ENCODE results near the gene ZNF740. TPM values are rescaled to one million over a fixed set of nuclear protein-coding genes. Genes with fewer than 3 reads are reported as not detected.

ZNF740 gene
- total RNA-seq, 2 experiments from 2014 or later = 31.6 to 58.2 TPM

DNA sequence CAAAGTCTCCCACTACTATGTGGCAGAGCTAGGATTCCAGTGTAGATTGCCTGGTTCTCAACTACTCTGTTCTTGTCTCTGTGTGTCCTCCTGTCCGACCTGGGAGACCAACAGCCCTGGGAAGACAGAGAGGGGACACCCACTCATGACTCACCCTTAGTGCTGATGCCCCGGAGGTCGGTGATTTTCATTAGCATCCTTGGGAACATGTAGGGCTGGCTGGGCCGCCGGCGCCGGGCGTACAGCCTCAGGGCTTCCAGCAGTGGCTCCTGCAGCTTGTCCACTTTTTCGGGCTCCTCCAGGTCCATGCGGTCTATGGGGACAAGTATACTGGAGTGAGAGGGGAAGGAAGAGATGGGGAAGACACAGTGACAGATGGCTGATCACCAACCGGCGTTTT is 32.4 kb downstream of the ZNF740 start:
- POLR2A ChIA-PET = interaction anchor here (0.6 to 6.2 kb wide), 4 partner anchors 9 to 56 kb away, joined by 3 to 41 read pairs (median 3); partner anchors contain the start of gene ESPL1
- no peak for TF ChIP-seq EZH2phosphoT487 (IDR thresholded peaks at IDR 0.05; ENCODE audit: borderline replicate concordance, low read depth, low read length)
- TF ChIP-seq, protein P1, sequence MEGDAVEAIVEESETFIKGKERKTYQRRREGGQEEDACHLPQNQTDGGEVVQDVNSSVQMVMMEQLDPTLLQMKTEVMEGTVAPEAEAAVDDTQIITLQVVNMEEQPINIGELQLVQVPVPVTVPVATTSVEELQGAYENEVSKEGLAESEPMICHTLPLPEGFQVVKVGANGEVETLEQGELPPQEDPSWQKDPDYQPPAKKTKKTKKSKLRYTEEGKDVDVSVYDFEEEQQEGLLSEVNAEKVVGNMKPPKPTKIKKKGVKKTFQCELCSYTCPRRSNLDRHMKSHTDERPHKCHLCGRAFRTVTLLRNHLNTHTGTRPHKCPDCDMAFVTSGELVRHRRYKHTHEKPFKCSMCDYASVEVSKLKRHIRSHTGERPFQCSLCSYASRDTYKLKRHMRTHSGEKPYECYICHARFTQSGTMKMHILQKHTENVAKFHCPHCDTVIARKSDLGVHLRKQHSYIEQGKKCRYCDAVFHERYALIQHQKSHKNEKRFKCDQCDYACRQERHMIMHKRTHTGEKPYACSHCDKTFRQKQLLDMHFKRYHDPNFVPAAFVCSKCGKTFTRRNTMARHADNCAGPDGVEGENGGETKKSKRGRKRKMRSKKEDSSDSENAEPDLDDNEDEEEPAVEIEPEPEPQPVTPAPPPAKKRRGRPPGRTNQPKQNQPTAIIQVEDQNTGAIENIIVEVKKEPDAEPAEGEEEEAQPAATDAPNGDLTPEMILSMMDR (conservative IDR thresholded peaks at IDR 0.05; ENCODE audit: low read length) = no peak
- intact Hi-C loops (cut with micrococcal nuclease; ENCODE audit: unreplicated experiment) = loop anchor here (1.0 to 2.0 kb wide), 5 partner anchors 38 to 108 kb away; partner anchors contain the start of genes AAAS and ESPL1
- Histone ChIP-seq H4K20me1 (ENCODE audit: insufficient read depth, low read length) (no peaks in the 10 kb centered on the region), H2AFZ (ENCODE audit: low read length) (no peak overlapping the region), H3K27ac (ENCODE audit: low read depth, low read length, poor library complexity, severe bottlenecking) (no peak overlapping the region), H3K36me3 (ENCODE audit: insufficient read depth, low read length) (peaks cover 9% of the 10 kb centered on the region; the same call in 1 of the 2 replicates), H3K79me2 (ENCODE audit: insufficient read depth, low read depth, low read length) (no peaks in the 10 kb centered on the region), H3K9me3 (ENCODE audit: low read length) (no peaks in the 10 kb centered on the region), H3K4me2 (ENCODE audit: low read length) (no peak overlapping the region), H3K4me3 (ENCODE audit: low read depth, low read length, poor library complexity, severe bottlenecking) (no peak overlapping the region), H3K9me2 (ENCODE audit: insufficient read depth, low read length) (no peaks in the 10 kb centered on the region), H3K4me1 (ENCODE audit: insufficient read depth, low read length, poor library complexity, severe bottlenecking) (peaks cover 88% of the 10 kb centered on the region)
- no TSS peak for BruUV-seq (replicated peaks)
- no peak for DNase-seq (ENCODE audit: low spot score)
- CTCF ChIA-PET (ENCODE audit: unreplicated experiment) = interaction anchor here (0.8 to 6.0 kb wide), 5 partner anchors 12 to 108 kb away, joined by 3 to 80 read pairs (median 4); partner anchors contain the start of genes AAAS and ESPL1

DNA sequence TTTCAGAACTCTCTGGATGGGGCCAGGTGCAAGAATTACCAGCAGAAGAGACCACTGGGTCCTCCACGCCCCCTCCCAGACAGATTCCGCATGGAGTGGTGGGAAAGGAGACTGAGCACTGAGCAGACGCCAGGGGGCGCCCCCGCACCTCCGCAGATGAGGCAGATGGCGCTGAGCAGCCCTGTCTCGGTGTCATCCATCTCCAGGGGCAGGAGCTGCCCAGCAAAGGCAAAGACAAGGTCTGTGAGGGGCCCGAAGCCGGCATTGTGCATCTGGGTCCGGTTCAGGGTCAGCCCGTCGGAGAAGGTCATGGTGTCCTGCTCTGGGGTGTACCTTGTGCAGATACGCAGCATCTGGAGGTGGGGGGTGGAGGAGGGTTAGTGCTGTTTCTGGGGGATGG is 32.8 kb downstream of the ZNF740 start:
- H2AFZ ChIP-seq (ENCODE audit: low read length) = no peak overlapping the region
- DNase-seq (ENCODE audit: low spot score) = peak; percentile 86
- H3K4me2 ChIP-seq (ENCODE audit: low read length) = peak overlapping the region; percentile 96; the same call in 1 of the 2 replicates
- TF ChIP-seq, protein P1 (conservative IDR thresholded peaks at IDR 0.05; ENCODE audit: low read length) = peak; percentile 94
- no peak for TF ChIP-seq EZH2phosphoT487 (IDR thresholded peaks at IDR 0.05; ENCODE audit: borderline replicate concordance, low read depth, low read length)
- H3K9me3 ChIP-seq (ENCODE audit: low read length) = no peaks in the 10 kb centered on the region
- no peak overlapping the region for H3K27ac ChIP-seq (ENCODE audit: low read depth, low read length, poor library complexity, severe bottlenecking)
- ChIA-PET POLR2A (interaction anchor here (0.7 to 6.2 kb wide), 5 partner anchors 18 to 108 kb away, joined by 3 to 41 read pairs (median 4); partner anchors contain the start of genes AAAS and ESPL1), CTCF (ENCODE audit: unreplicated experiment) (interaction anchor here (0.8 to 6.0 kb wide), 7 partner anchors 32 to 108 kb away, joined by 3 to 80 read pairs (median 5); partner anchors contain the start of genes AAAS, ESPL1 and PFDN5)
- no peaks in the 10 kb centered on the region for H4K20me1 ChIP-seq (ENCODE audit: insufficient read depth, low read length)
- H3K79me2 ChIP-seq (ENCODE audit: insufficient read depth, low read depth, low read length) = no peaks in the 10 kb centered on the region
- peaks cover 9% of the 10 kb centered on the region; the same call in 1 of the 2 replicates for H3K36me3 ChIP-seq (ENCODE audit: insufficient read depth, low read length)
- H3K9me2 ChIP-seq (ENCODE audit: insufficient read depth, low read length) = no peaks in the 10 kb centered on the region
- peaks cover 87% of the 10 kb centered on the region for H3K4me1 ChIP-seq (ENCODE audit: insufficient read depth, low read length, poor library complexity, severe bottlenecking)
- BruUV-seq (replicated peaks) = no TSS peak
- H3K4me3 ChIP-seq (ENCODE audit: low read depth, low read length, poor library complexity, severe bottlenecking) = no peak overlapping the region
- intact Hi-C loops (cut with micrococcal nuclease; ENCODE audit: unreplicated experiment) = loop anchor here (1.0 to 2.0 kb wide), 5 partner anchors 37 to 107 kb away; partner anchors contain the start of genes AAAS and ESPL1

DNA sequence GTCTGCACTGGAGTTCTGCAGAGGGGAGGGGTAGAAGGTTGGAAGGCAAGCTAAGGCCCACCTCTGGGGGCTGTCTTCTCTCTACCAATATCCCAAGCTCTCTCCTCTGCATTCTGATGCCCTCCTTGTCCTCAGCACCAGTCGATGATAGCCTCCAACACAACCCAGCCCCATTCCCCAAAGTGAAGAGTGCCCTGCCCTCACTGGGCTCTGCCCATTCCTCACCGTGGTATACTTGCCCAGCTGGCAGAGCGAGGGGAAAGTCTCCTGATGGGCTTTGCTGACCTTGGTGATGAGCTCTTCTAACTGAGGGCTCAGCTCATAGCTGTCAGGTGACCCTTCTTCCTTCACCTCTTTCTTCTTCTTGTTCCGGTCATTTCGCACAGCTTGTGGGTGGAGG is 33.7 kb downstream of the ZNF740 start:
- peaks cover 9% of the 10 kb centered on the region; the same call in 1 of the 2 replicates for H3K36me3 ChIP-seq (ENCODE audit: insufficient read depth, low read length)
- peak overlapping the region; percentile 96 for H3K4me2 ChIP-seq (ENCODE audit: low read length)
- H3K27ac ChIP-seq (ENCODE audit: low read depth, low read length, poor library complexity, severe bottlenecking) = peak overlapping the region; percentile 27
- no peak for TF ChIP-seq EZH2phosphoT487 (IDR thresholded peaks at IDR 0.05; ENCODE audit: borderline replicate concordance, low read depth, low read length)
- TF ChIP-seq, protein P1 (conservative IDR thresholded peaks at IDR 0.05; ENCODE audit: low read length) = no peak
- no peaks in the 10 kb centered on the region for H4K20me1 ChIP-seq (ENCODE audit: insufficient read depth, low read length)
- H3K4me1 ChIP-seq (ENCODE audit: insufficient read depth, low read length, poor library complexity, severe bottlenecking) = peaks cover 87% of the 10 kb centered on the region
- no TSS peak for BruUV-seq (replicated peaks)
- no peak for DNase-seq (ENCODE audit: low spot score)
- ChIA-PET CTCF (ENCODE audit: unreplicated experiment) (interaction anchor here (0.6 to 6.0 kb wide), 9 partner anchors 31 to 840 kb away, joined by 3 to 80 read pairs (median 4); partner anchors contain the start of genes ESPL1 and PFDN5), POLR2A (interaction anchor here (0.8 to 6.2 kb wide), 7 partner anchors 12 to 111 kb away, joined by 3 to 41 read pairs (median 3); partner anchors contain the start of genes AAAS and ESPL1)
- intact Hi-C loops (cut with micrococcal nuclease; ENCODE audit: unreplicated experiment) = no loop called here
- H3K9me3 ChIP-seq (ENCODE audit: low read length) = no peaks in the 10 kb centered on the region
- H2AFZ ChIP-seq (ENCODE audit: low read length) = no peak overlapping the region
- no peaks in the 10 kb centered on the region for H3K9me2 ChIP-seq (ENCODE audit: insufficient read depth, low read length)
- no peaks in the 10 kb centered on the region for H3K79me2 ChIP-seq (ENCODE audit: insufficient read depth, low read depth, low read length)
- no peak overlapping the region for H3K4me3 ChIP-seq (ENCODE audit: low read depth, low read length, poor library complexity, severe bottlenecking)

Measured in OCI-LY7 (cell line).